Measurements from ENCODE around the gene TPR. TPM values are rescaled to one million over a fixed set of nuclear protein-coding genes. Genes with fewer than 3 reads are reported as not detected.
"Not testable (repeated sequence)": the region's sequence is repeated elsewhere in the genome, so short reads cannot be mapped to it uniquely, and the experiment has no call there.

TPR gene
- total RNA-seq, 1 donor from 2014 or later = 119 TPM

DNA sequence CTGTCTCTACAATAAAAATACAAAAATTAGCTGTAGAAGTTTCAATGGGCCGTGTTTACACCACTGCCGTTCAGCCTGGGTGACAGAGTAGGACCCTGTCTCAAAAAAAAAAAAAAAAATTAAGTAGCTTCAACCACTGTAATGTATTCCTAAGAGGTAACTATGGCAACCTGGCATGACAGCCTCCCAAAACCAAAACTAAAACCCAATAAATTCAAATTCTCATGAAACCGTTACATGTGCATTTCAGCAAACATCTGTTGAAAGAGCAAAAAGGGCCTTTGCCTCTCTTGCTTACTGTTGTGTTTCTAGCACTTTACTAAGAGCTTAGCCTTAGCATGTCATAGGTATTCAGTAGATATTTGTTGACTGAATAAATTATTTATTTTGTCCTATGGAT lies 34.0 kb upstream of the TPR start:
- H4K20me1 ChIP-seq (ENCODE audit: low read depth) = peaks cover under 1% of the 10 kb centered on the region
- no peak for DNase-seq (ENCODE audit: low spot score)
- TF ChIP-seq EZH2phosphoT487 (IDR thresholded peaks at IDR 0.05) (no peak), EZH2 (IDR thresholded peaks at IDR 0.05) (no peak)
- TF ChIP-seq, protein P1, sequence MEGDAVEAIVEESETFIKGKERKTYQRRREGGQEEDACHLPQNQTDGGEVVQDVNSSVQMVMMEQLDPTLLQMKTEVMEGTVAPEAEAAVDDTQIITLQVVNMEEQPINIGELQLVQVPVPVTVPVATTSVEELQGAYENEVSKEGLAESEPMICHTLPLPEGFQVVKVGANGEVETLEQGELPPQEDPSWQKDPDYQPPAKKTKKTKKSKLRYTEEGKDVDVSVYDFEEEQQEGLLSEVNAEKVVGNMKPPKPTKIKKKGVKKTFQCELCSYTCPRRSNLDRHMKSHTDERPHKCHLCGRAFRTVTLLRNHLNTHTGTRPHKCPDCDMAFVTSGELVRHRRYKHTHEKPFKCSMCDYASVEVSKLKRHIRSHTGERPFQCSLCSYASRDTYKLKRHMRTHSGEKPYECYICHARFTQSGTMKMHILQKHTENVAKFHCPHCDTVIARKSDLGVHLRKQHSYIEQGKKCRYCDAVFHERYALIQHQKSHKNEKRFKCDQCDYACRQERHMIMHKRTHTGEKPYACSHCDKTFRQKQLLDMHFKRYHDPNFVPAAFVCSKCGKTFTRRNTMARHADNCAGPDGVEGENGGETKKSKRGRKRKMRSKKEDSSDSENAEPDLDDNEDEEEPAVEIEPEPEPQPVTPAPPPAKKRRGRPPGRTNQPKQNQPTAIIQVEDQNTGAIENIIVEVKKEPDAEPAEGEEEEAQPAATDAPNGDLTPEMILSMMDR (IDR thresholded peaks at IDR 0.05) = no peak
- H3K36me3 Mint-ChIP-seq = peaks cover 9% of the 10 kb centered on the region
- no peaks in the 10 kb centered on the region for H3F3A ChIP-seq (ENCODE audit: low read depth)
- no peak overlapping the region for H3K4me3 Mint-ChIP-seq
- no peak overlapping the region for H2AFZ ChIP-seq (replicated peaks)
- no peak overlapping the region for H3K4me2 ChIP-seq
- no peaks in the 10 kb centered on the region for H3K4me1 Mint-ChIP-seq
- H3K27ac ChIP-seq = no peak overlapping the region
- no peaks in the 10 kb centered on the region for H3K79me2 ChIP-seq (ENCODE audit: low read depth)
- H3K27me3 ChIP-seq = no peaks in the 10 kb centered on the region
- H3K27ac Mint-ChIP-seq = no peak overlapping the region
- H3K9ac ChIP-seq = no peak overlapping the region
- H3K4me3 ChIP-seq = no peak overlapping the region
- H3K9me3 ChIP-seq (ENCODE audit: low read depth) = no peaks in the 10 kb centered on the region
- H3K9me3 Mint-ChIP-seq = no peaks in the 10 kb centered on the region
- peaks cover 28% of the 10 kb centered on the region for H3K36me3 ChIP-seq
- H3K4me1 ChIP-seq = no peaks in the 10 kb centered on the region
- H3K27me3 Mint-ChIP-seq (ENCODE audit: insufficient read depth, low read depth) = no peaks in the 10 kb centered on the region

DNA sequence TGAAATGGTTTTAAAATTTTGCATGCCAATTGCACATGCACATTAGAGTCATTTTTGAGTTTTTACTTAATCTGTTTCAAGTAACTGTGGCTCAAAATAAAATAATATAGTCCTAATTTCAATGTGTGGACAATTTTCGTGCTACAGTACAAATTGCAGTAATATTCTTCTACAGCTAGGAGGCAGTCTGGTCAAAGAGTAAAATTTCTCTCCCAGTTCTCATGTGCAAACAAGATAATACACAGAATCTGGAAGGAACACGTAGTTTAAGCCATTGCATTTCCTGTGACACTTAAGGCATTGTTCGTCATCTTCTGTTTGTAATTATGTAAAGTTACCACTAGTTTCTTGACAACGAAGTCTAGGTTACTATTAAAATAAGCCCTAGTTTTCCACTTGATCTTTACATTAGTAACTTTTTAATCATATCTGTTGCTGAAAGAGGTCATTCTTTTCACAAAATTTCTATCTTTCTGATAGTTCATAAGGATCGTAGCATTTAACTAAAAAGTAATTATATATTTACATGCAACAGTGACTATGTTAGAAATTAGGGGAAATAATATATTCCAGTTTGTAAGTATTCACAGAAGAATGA lies 29.5 kb upstream of the TPR start:
- H2AFZ ChIP-seq (replicated peaks) = no peak overlapping the region

DNA sequence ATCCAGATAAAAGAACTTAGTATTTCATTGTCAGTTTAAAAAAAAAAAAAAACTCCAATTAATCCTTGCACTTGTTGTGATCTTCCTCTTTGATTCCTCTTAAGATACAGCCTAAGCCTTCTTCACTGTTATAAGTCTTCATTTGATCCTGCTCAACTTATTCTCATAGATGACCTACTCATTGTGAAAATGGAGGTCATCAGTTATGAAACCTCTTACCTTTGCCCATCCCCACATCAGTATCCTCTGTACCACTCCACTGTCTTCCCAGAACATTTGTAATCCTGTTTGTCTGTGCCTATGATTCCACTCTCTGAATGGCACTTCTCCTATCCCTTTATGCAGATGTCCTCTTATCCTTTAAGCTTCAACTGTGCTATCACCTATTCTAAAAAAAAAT lies 28.6 kb upstream of the TPR start:
- Mint-ChIP-seq H3K4me1 (no peaks in the 10 kb centered on the region), H3K27ac (no peak overlapping the region), H3K4me3 (no peak overlapping the region), H3K9me3 (no peaks in the 10 kb centered on the region), H3K27me3 (ENCODE audit: insufficient read depth, low read depth) (no peaks in the 10 kb centered on the region), H3K36me3 (peaks cover 9% of the 10 kb centered on the region)
- no peak for DNase-seq (ENCODE audit: low spot score)
- Histone ChIP-seq H3K4me2 (no peak overlapping the region), H3K27ac (peak overlapping the region; percentile 17), H3K4me1 (no peaks in the 10 kb centered on the region), H3K79me2 (ENCODE audit: low read depth) (no peaks in the 10 kb centered on the region), H3K36me3 (peaks cover 23% of the 10 kb centered on the region), H4K20me1 (ENCODE audit: low read depth) (peaks cover 7% of the 10 kb centered on the region), H2AFZ (replicated peaks) (no peak overlapping the region), H3K9ac (no peak overlapping the region), H3K9me3 (ENCODE audit: low read depth) (no peaks in the 10 kb centered on the region), H3K4me3 (no peak overlapping the region), H3F3A (ENCODE audit: low read depth) (peaks cover 3% of the 10 kb centered on the region), H3K27me3 (no peaks in the 10 kb centered on the region)
- TF ChIP-seq EZH2phosphoT487 (IDR thresholded peaks at IDR 0.05) (no peak), EZH2 (IDR thresholded peaks at IDR 0.05) (no peak)
- TF ChIP-seq, protein P1 (IDR thresholded peaks at IDR 0.05) = no peak

More for the DNA sequence above, 29.5 kb upstream of the TPR start:
- Histone ChIP-seq H3K79me2 (ENCODE audit: low read depth) (no peaks in the 10 kb centered on the region), H3K4me1 (no peaks in the 10 kb centered on the region), H3K4me3 (no peak overlapping the region), H3F3A (ENCODE audit: low read depth) (peaks cover 3% of the 10 kb centered on the region), H3K36me3 (peaks cover 16% of the 10 kb centered on the region), H3K27me3 (no peaks in the 10 kb centered on the region), H3K27ac (no peak overlapping the region), H3K9me3 (ENCODE audit: low read depth) (no peaks in the 10 kb centered on the region), H3K9ac (no peak overlapping the region), H3K4me2 (no peak overlapping the region), H4K20me1 (ENCODE audit: low read depth) (peaks cover 7% of the 10 kb centered on the region)
- DNase-seq (ENCODE audit: low spot score) = peak; percentile 20
- Mint-ChIP-seq H3K9me3 (no peaks in the 10 kb centered on the region), H3K27me3 (ENCODE audit: insufficient read depth, low read depth) (no peaks in the 10 kb centered on the region), H3K27ac (no peak overlapping the region), H3K4me1 (no peaks in the 10 kb centered on the region), H3K4me3 (no peak overlapping the region), H3K36me3 (peaks cover 9% of the 10 kb centered on the region)
- TF ChIP-seq, protein P1 (IDR thresholded peaks at IDR 0.05) = peak; percentile 72
- no peak for TF ChIP-seq EZH2phosphoT487 (IDR thresholded peaks at IDR 0.05)

DNA sequence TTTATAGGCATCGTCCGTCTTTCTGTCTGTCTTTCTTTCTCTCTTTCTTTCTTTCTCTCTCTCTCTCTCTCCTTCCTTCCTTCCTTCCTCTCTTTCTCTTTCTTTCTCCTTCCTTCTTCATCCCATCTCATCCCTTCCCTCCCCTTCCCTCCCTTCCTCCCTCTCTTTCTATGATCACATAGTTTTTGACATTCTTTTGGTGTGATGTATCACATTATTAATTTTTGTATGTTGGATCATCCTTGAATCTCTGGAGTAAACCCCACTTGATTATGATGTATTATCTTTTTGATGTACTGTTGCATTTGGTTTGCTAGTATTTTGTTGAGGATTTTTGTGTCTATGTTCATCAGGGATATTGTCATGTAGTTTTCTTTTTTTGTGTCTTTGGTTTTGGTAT lies 26.4 kb upstream of the TPR start:
- H3K27ac ChIP-seq; H3K9me3 Mint-ChIP-seq; H3K4me2 ChIP-seq; H3K9me3 ChIP-seq (ENCODE audit: low read depth); H3K79me2 ChIP-seq (ENCODE audit: low read depth); H3K9ac ChIP-seq; DNase-seq (ENCODE audit: low spot score); H3K4me1 Mint-ChIP-seq; H3K4me3 Mint-ChIP-seq; H3K4me1 ChIP-seq; H3K27ac Mint-ChIP-seq; H2AFZ ChIP-seq (replicated peaks); H3F3A ChIP-seq (ENCODE audit: low read depth); H3K36me3 Mint-ChIP-seq; H3K27me3 Mint-ChIP-seq (ENCODE audit: insufficient read depth, low read depth); H3K27me3 ChIP-seq; H3K4me3 ChIP-seq: not testable (repeated sequence)
- H4K20me1 ChIP-seq (ENCODE audit: low read depth) = peaks cover 12% of the 10 kb centered on the region
- H3K36me3 ChIP-seq = peaks cover 19% of the 10 kb centered on the region

DNA sequence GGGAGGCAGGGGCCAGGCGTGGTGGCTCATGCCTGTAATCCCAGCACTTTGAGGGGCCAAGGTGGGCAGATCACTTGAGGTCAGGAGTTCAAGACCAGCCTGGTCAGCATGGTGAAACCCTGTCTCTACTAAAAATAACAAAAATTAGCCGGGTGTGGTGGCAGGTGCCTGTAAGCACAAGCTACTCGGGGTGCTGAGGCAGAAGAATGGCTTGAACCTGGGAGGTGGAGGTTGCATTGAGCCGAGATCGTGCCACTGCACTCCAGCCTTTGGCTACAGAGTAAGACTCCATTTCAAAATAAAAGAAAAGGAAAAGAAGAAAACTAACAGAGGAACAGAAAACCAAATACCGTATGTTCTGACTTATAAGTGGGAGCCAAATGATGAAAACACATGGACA lies 17.7 kb upstream of the TPR start:
- DNase-seq (ENCODE audit: low spot score); H3K9me3 ChIP-seq (ENCODE audit: low read depth); H3K79me2 ChIP-seq (ENCODE audit: low read depth); H3K4me3 Mint-ChIP-seq; H2AFZ ChIP-seq (replicated peaks); H3K9me3 Mint-ChIP-seq; H3K27me3 ChIP-seq; H3K27me3 Mint-ChIP-seq (ENCODE audit: insufficient read depth, low read depth); H3K4me3 ChIP-seq; H3K4me1 ChIP-seq; H3K4me2 ChIP-seq; H3K27ac Mint-ChIP-seq; H3F3A ChIP-seq (ENCODE audit: low read depth); H3K9ac ChIP-seq; H3K36me3 Mint-ChIP-seq; H3K4me1 Mint-ChIP-seq; H3K27ac ChIP-seq: not testable (repeated sequence)
- Histone ChIP-seq H3K36me3 (peaks cover 19% of the 10 kb centered on the region), H4K20me1 (ENCODE audit: low read depth) (peaks cover 12% of the 10 kb centered on the region)
